Activated CD4-positive, alpha-beta T cell treated with anti-CD3 and anti-CD28 coated beads for 4 hours (primary cell): Measurements from ENCODE around the gene DCHS2.
"Not testable (repeated sequence)": the region's sequence is repeated elsewhere in the genome, so short reads cannot be mapped to it uniquely, and the experiment has no call there.

Experiments
- DNase-seq, 2 donors: peaks; one replicate each; pipeline ENCODE4 v3.0.0-alpha.2; 2020

Gene DCHS2

GRCh38 chr4:154310578-154310977 is 181.0 kb downstream of the DCHS2 start:
- DNase-seq, result no peak

- DNase-seq, result no peak
These were observed 183.4 kb downstream of the DCHS2 start for GRCh38 chr4:154308207-154308606.

- DNase-seq, result no peak
These were observed 184.1 kb downstream of the DCHS2 start for GRCh38 chr4:154307451-154307850.

GRCh38 chr4:154305616-154306015 is 186.0 kb downstream of the DCHS2 start:
- DNase-seq, result no peak

GRCh38 chr4:154304679-154305078 is 186.9 kb downstream of the DCHS2 start:
- no peak for DNase-seq

- no peak for DNase-seq
These were observed 196.8 kb downstream of the DCHS2 start for GRCh38 chr4:154294652-154295350.

GRCh38 chr4:154293427-154293826 is 198.2 kb downstream of the DCHS2 start:
- DNase-seq, result no peak

- no peak for DNase-seq
These were observed 199.0 kb downstream of the DCHS2 start for GRCh38 chr4:154292589-154292988.

GRCh38 chr4:154277172-154277571 is 214.4 kb downstream of the DCHS2 start:
- no peak for DNase-seq

- no peak for DNase-seq
These were observed 215.1 kb downstream of the DCHS2 start for GRCh38 chr4:154276496-154276895.

GRCh38 chr4:154254999-154255398 is 236.6 kb downstream of the DCHS2 start:
- DNase-seq, result no peak

- DNase-seq, result no peak
These were observed 257.0 kb downstream of the DCHS2 start for GRCh38 chr4:154234576-154234975.

- no peak for DNase-seq
These were observed 259.7 kb downstream of the DCHS2 start for GRCh38 chr4:154231806-154232478.

- DNase-seq, result no peak
These were observed 260.9 kb downstream of the DCHS2 start for GRCh38 chr4:154230723-154231122.

GRCh38 chr4:154230091-154230490 is 261.5 kb downstream of the DCHS2 start:
- no peak for DNase-seq

GRCh38 chr4:154222875-154223274 is 268.7 kb downstream of the DCHS2 start:
- DNase-seq, result no peak

- no peak for DNase-seq
These were observed 273.5 kb downstream of the DCHS2 start for GRCh38 chr4:154218051-154218450.

GRCh38 chr4:154217384-154217783 is 274.2 kb downstream of the DCHS2 start:
- DNase-seq, result not testable (repeated sequence)

- no peak for DNase-seq
These were observed 280.1 kb downstream of the DCHS2 start for GRCh38 chr4:154211506-154211905.

- no peak for DNase-seq
These were observed 283.2 kb downstream of the DCHS2 start for GRCh38 chr4:154208424-154208823.

- DNase-seq, result no peak
These were observed 286.1 kb downstream of the DCHS2 start for GRCh38 chr4:154205471-154205870.

- no peak for DNase-seq
These were observed 296.9 kb downstream of the DCHS2 start for GRCh38 chr4:154194649-154195048.

- DNase-seq, result no peak
These were observed 299.0 kb downstream of the DCHS2 start for GRCh38 chr4:154192585-154192984.

- DNase-seq, result no peak
These were observed 302.3 kb downstream of the DCHS2 start for GRCh38 chr4:154189346-154189745.

- no peak for DNase-seq
These were observed 304.7 kb downstream of the DCHS2 start for GRCh38 chr4:154186888-154187287.
